Measurements from ENCODE around the gene P2RX6.
"Not testable (repeated sequence)": the region's sequence is repeated elsewhere in the genome, so short reads cannot be mapped to it uniquely, and the experiment has no call there.

P2RX6 gene

GRCh38 chr22:21014726-21015465 is at the start of gene P2RX6:
Gene P2RX6 (plus strand): TSS chr22:21015165. CDS start chr22:21015175, 10 bp downstream.
- TF ChIP-seq EZH2 (IDR thresholded peaks at IDR 0.05) (no peak), POLR2AphosphoS5 (IDR thresholded peaks at IDR 0.05; ENCODE audit: borderline replicate concordance, low read depth, low read length) (no peak), FOXP2 (optimal IDR thresholded peaks at IDR 0.05; ENCODE audit: control extremely low read depth, extremely low read length, insufficient read depth) (no peak)
- Histone ChIP-seq H3K9ac (ENCODE audit: insufficient read length) (no peak within 1 kb of the TSS), H3K27ac (peak within 1 kb of the TSS; percentile 47), H3K36me3 (ENCODE audit: insufficient read depth, low read length) (no peaks in the 10 kb centered on the region), H3K4me3 (peak within 1 kb of the TSS; percentile 71), H3K9me3 (ENCODE audit: low read depth, low read length) (no peaks in the 10 kb centered on the region)
- DNase-seq (ENCODE audit: low read depth, low spot score): no peak

GRCh38 chr22:20965888-20966855 is 48.8 kb upstream of the P2RX6 start:
- DNase-seq (ENCODE audit: low read depth, low spot score): no peak
- H3K9me3 ChIP-seq (ENCODE audit: low read depth, low read length): no peaks in the 10 kb centered on the region
- H3K27ac ChIP-seq: no peak overlapping the region
- no peak overlapping the region for H3K9ac ChIP-seq (ENCODE audit: insufficient read length)
- no peak overlapping the region for H3K4me3 ChIP-seq
- H3K36me3 ChIP-seq (ENCODE audit: insufficient read depth, low read length): no peaks in the 10 kb centered on the region
- TF ChIP-seq POLR2AphosphoS5 (IDR thresholded peaks at IDR 0.05; ENCODE audit: borderline replicate concordance, low read depth, low read length) (no peak), FOXP2 (optimal IDR thresholded peaks at IDR 0.05; ENCODE audit: control extremely low read depth, extremely low read length, insufficient read depth) (no peak), EZH2 (IDR thresholded peaks at IDR 0.05) (no peak)

- Histone ChIP-seq H3K4me3 (no peak within 1 kb of the TSS), H3K36me3 (ENCODE audit: insufficient read depth, low read length) (no peaks in the 10 kb centered on the region), H3K9ac (ENCODE audit: insufficient read length) (no peak within 1 kb of the TSS), H3K27ac (no peak within 1 kb of the TSS), H3K9me3 (ENCODE audit: low read depth, low read length) (no peaks in the 10 kb centered on the region)
- TF ChIP-seq EZH2 (IDR thresholded peaks at IDR 0.05) (no peak), POLR2AphosphoS5 (IDR thresholded peaks at IDR 0.05; ENCODE audit: borderline replicate concordance, low read depth, low read length) (no peak), FOXP2 (optimal IDR thresholded peaks at IDR 0.05; ENCODE audit: control extremely low read depth, extremely low read length, insufficient read depth) (no peak)
- DNase-seq (ENCODE audit: low read depth, low spot score): no peak
Measured at GRCh38 chr22:20966883-20967696, 47.9 kb upstream of the P2RX6 start, which contains the start of gene AIFM3. Gene AIFM3 (plus strand): TSS chr22:20967255. CDS start chr22:20967945, 690 bp downstream.

- H3K27ac ChIP-seq: no peak overlapping the region
- TF ChIP-seq POLR2AphosphoS5 (IDR thresholded peaks at IDR 0.05; ENCODE audit: borderline replicate concordance, low read depth, low read length) (no peak), FOXP2 (optimal IDR thresholded peaks at IDR 0.05; ENCODE audit: control extremely low read depth, extremely low read length, insufficient read depth) (no peak), EZH2 (IDR thresholded peaks at IDR 0.05) (no peak)
- DNase-seq (ENCODE audit: low read depth, low spot score): no peak
- no peaks in the 10 kb centered on the region for H3K36me3 ChIP-seq (ENCODE audit: insufficient read depth, low read length)
- H3K4me3 ChIP-seq: no peak overlapping the region
- H3K9ac ChIP-seq (ENCODE audit: insufficient read length): no peak overlapping the region
- no peaks in the 10 kb centered on the region for H3K9me3 ChIP-seq (ENCODE audit: low read depth, low read length)
Measured at GRCh38 chr22:20967697-20968211, 47.2 kb upstream of the P2RX6 start.

- TF ChIP-seq FOXP2 (optimal IDR thresholded peaks at IDR 0.05; ENCODE audit: control extremely low read depth, extremely low read length, insufficient read depth) (no peak), POLR2AphosphoS5 (IDR thresholded peaks at IDR 0.05; ENCODE audit: borderline replicate concordance, low read depth, low read length) (no peak), EZH2 (IDR thresholded peaks at IDR 0.05) (no peak)
- Histone ChIP-seq H3K4me3 (no peak overlapping the region), H3K27ac (no peak overlapping the region), H3K9me3 (ENCODE audit: low read depth, low read length) (no peaks in the 10 kb centered on the region), H3K36me3 (ENCODE audit: insufficient read depth, low read length) (no peaks in the 10 kb centered on the region), H3K9ac (ENCODE audit: insufficient read length) (no peak overlapping the region)
- DNase-seq (ENCODE audit: low read depth, low spot score): no peak
Measured at GRCh38 chr22:20968281-20968977, 46.5 kb upstream of the P2RX6 start.

- H3K9ac ChIP-seq (ENCODE audit: insufficient read length): no peak overlapping the region
- no peak overlapping the region for H3K27ac ChIP-seq
- H3K4me3 ChIP-seq: no peak overlapping the region
- H3K36me3 ChIP-seq (ENCODE audit: insufficient read depth, low read length): no peaks in the 10 kb centered on the region
- H3K9me3 ChIP-seq (ENCODE audit: low read depth, low read length): no peaks in the 10 kb centered on the region
- DNase-seq (ENCODE audit: low read depth, low spot score): no peak
- TF ChIP-seq EZH2 (IDR thresholded peaks at IDR 0.05) (no peak), POLR2AphosphoS5 (IDR thresholded peaks at IDR 0.05; ENCODE audit: borderline replicate concordance, low read depth, low read length) (no peak), FOXP2 (optimal IDR thresholded peaks at IDR 0.05; ENCODE audit: control extremely low read depth, extremely low read length, insufficient read depth) (no peak)
Measured at GRCh38 chr22:20970939-20971657, 43.9 kb upstream of the P2RX6 start.

GRCh38 chr22:20972014-20972694 is 42.8 kb upstream of the P2RX6 start:
- H3K36me3 ChIP-seq (ENCODE audit: insufficient read depth, low read length); DNase-seq (ENCODE audit: low read depth, low spot score); H3K9ac ChIP-seq (ENCODE audit: insufficient read length); H3K9me3 ChIP-seq (ENCODE audit: low read depth, low read length); H3K4me3 ChIP-seq; H3K27ac ChIP-seq: not testable (repeated sequence)

Data from SK-N-MC (cell line).